Measurements from ENCODE around the gene FUT7. TPM values are rescaled to one million over a fixed set of nuclear protein-coding genes. Genes with fewer than 3 reads are reported as not detected.

The FUT7 gene
- total RNA-seq, 1 donor from 2014 or later = 0.20 TPM

GRCh38 chr9:137074657-137075274, 42.9 kb upstream of the FUT7 start:
- DNase-seq = no peak
- Mint-ChIP-seq H3K27ac (ENCODE audit: unreplicated experiment) (no peak overlapping the region), H3K4me1 (ENCODE audit: low read depth, unreplicated experiment) (peaks cover 5% of the 10 kb centered on the region), H3K27me3 (ENCODE audit: unreplicated experiment) (peaks cover 12% of the 10 kb centered on the region), H3K4me3 (ENCODE audit: unreplicated experiment) (no peak overlapping the region), H3K36me3 (ENCODE audit: unreplicated experiment) (no peaks in the 10 kb centered on the region), H3K9me3 (ENCODE audit: unreplicated experiment) (peaks cover 10% of the 10 kb centered on the region)
- no peak for TF ChIP-seq CTCF (IDR thresholded peaks at IDR 0.05; ENCODE audit: partially characterized antibody, unreplicated experiment)

GRCh38 chr9:137073992-137074399, 42.1 kb upstream of the FUT7 start:
- no peak overlapping the region for H3K4me3 Mint-ChIP-seq (ENCODE audit: unreplicated experiment)
- H3K4me1 Mint-ChIP-seq (ENCODE audit: low read depth, unreplicated experiment) = peaks cover 5% of the 10 kb centered on the region
- no peaks in the 10 kb centered on the region for H3K36me3 Mint-ChIP-seq (ENCODE audit: unreplicated experiment)
- peaks cover 10% of the 10 kb centered on the region for H3K9me3 Mint-ChIP-seq (ENCODE audit: unreplicated experiment)
- H3K27me3 Mint-ChIP-seq (ENCODE audit: unreplicated experiment) = peaks cover 10% of the 10 kb centered on the region
- DNase-seq = no peak
- no peak for TF ChIP-seq CTCF (IDR thresholded peaks at IDR 0.05; ENCODE audit: partially characterized antibody, unreplicated experiment)
- no peak overlapping the region for H3K27ac Mint-ChIP-seq (ENCODE audit: unreplicated experiment)

GRCh38 chr9:137071282-137071681, 39.4 kb upstream of the FUT7 start:
- DNase-seq = no peak
- Mint-ChIP-seq H3K36me3 (ENCODE audit: unreplicated experiment) (no peaks in the 10 kb centered on the region), H3K4me3 (ENCODE audit: unreplicated experiment) (peak overlapping the region; percentile 87), H3K27ac (ENCODE audit: unreplicated experiment) (peak overlapping the region; percentile 93), H3K4me1 (ENCODE audit: low read depth, unreplicated experiment) (peaks cover 8% of the 10 kb centered on the region), H3K9me3 (ENCODE audit: unreplicated experiment) (peaks cover 10% of the 10 kb centered on the region), H3K27me3 (ENCODE audit: unreplicated experiment) (peaks cover 9% of the 10 kb centered on the region)
- TF ChIP-seq CTCF (IDR thresholded peaks at IDR 0.05; ENCODE audit: partially characterized antibody, unreplicated experiment) = no peak

- Mint-ChIP-seq H3K27me3 (ENCODE audit: unreplicated experiment) (peaks cover 9% of the 10 kb centered on the region), H3K4me3 (ENCODE audit: unreplicated experiment) (peak overlapping the region; percentile 87), H3K36me3 (ENCODE audit: unreplicated experiment) (no peaks in the 10 kb centered on the region), H3K27ac (ENCODE audit: unreplicated experiment) (peak overlapping the region; percentile 93), H3K4me1 (ENCODE audit: low read depth, unreplicated experiment) (peaks cover 8% of the 10 kb centered on the region), H3K9me3 (ENCODE audit: unreplicated experiment) (peaks cover 10% of the 10 kb centered on the region)
- DNase-seq = peak; percentile 79
- peak; percentile 37 for TF ChIP-seq CTCF (IDR thresholded peaks at IDR 0.05; ENCODE audit: partially characterized antibody, unreplicated experiment)
Observed at GRCh38 chr9:137070906-137071275, 39.0 kb upstream of the FUT7 start.

- Mint-ChIP-seq H3K9me3 (ENCODE audit: unreplicated experiment) (peaks cover 10% of the 10 kb centered on the region), H3K36me3 (ENCODE audit: unreplicated experiment) (no peaks in the 10 kb centered on the region), H3K4me3 (ENCODE audit: unreplicated experiment) (peak within 1 kb of the TSS; percentile 87), H3K27me3 (ENCODE audit: unreplicated experiment) (peaks cover 9% of the 10 kb centered on the region), H3K4me1 (ENCODE audit: low read depth, unreplicated experiment) (peaks cover 8% of the 10 kb centered on the region), H3K27ac (ENCODE audit: unreplicated experiment) (peak within 1 kb of the TSS; percentile 93)
- TF ChIP-seq CTCF (IDR thresholded peaks at IDR 0.05; ENCODE audit: partially characterized antibody, unreplicated experiment) = no peak
- DNase-seq = peak; percentile 85
Observed at GRCh38 chr9:137070201-137070905, 38.5 kb upstream of the FUT7 start, which contains the start of gene SAPCD2. SAPCD2 (minus strand) TSS chr9:137070557; CDS start chr9:137070460, 97 bp downstream.
